Measurements from ENCODE around the gene KTI12. TPM values are rescaled to one million over a fixed set of nuclear protein-coding genes. Genes with fewer than 3 reads are reported as not detected.
A peak's percentile ranks its signal among the peaks of the same experiment; 100 is the strongest.

Gene KTI12
- total RNA-seq, 1 experiment from 2014 or later = 19.8 TPM

DNA sequence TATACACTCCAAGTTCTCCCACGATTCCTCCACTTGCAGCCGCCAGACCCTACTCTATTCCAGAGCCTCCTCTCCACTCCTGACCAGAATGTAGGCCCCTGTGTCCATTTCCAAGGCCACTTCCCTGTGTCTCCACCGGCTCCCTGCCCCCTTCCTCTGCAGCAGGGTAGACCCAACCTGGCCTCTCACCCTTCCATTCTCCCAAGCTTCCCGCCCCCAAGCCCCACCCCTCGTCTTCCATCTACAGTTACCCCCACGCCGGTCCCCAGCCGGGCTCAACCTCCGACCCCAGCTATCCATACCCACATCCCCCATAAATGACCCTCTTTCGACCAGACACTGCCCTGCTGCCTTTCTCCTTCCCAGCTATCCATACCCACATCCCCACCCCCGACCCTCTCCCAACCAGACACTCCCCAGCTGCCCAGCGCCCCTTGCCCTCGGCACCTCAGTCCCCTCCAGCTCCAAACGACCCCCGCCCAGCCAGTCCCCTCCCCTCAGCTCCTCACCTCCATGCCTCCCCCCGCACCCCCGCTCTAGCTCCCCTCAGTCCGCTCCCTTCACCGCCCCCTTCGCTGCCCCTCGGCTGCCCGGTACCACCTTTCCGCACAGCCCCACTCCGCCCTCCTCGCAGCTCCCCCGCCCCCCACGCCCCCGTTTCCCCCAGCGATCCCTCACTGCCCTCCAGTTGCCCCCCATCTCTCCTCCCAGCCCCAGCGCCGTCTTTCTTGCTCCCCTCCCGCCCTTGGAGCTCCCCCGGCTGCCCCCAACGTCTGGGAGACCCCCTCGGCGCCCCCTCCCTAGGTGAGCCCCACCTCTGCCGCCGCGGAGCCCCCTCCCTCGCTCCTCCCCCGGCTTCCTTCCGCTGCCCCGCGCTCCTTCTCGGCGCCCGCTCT is 43.8 kb downstream of the KTI12 start:
- no peak for DNase-seq (ENCODE audit: low read depth in 1 of 2, low spot score in 2 of 2)
- H3K9me3 ChIP-seq (replicated peaks) = no peaks in the 10 kb centered on the region
- peak overlapping the region; percentile 90 for H3K4me3 ChIP-seq
- peaks cover 4% of the 10 kb centered on the region for H3K4me1 ChIP-seq (replicated peaks)
- 0 out of 2 replicates have a peak overlapping the region, but pooled peaks have one; percentile 44 for H3K27ac ChIP-seq
- peaks cover 6% of the 10 kb centered on the region for H3K36me3 ChIP-seq
- no peaks in the 10 kb centered on the region for H3K27me3 ChIP-seq (replicated peaks)

- no peak overlapping the region for H3K27ac ChIP-seq
- no peaks in the 10 kb centered on the region for H3K27me3 ChIP-seq (replicated peaks)
- H3K36me3 ChIP-seq = peaks cover 6% of the 10 kb centered on the region
- peaks cover 4% of the 10 kb centered on the region for H3K4me1 ChIP-seq (replicated peaks)
- no peaks in the 10 kb centered on the region for H3K9me3 ChIP-seq (replicated peaks)
- no peak for DNase-seq (ENCODE audit: low read depth in 1 of 2, low spot score in 2 of 2)
- no peak overlapping the region for H3K4me3 ChIP-seq
These were observed 45.4 kb downstream of the KTI12 start for GRCh38 chr1:51988254-51988653.

- no peak overlapping the region for H3K4me3 ChIP-seq
- H3K36me3 ChIP-seq = peaks cover 9% of the 10 kb centered on the region
- no peak overlapping the region for H3K27ac ChIP-seq
- H3K9me3 ChIP-seq (replicated peaks) = no peaks in the 10 kb centered on the region
- H3K27me3 ChIP-seq (replicated peaks) = no peaks in the 10 kb centered on the region
- no peak for DNase-seq (ENCODE audit: low read depth in 1 of 2, low spot score in 2 of 2)
- H3K4me1 ChIP-seq (replicated peaks) = peaks cover 4% of the 10 kb centered on the region
These were observed 46.9 kb downstream of the KTI12 start for GRCh38 chr1:51986718-51987117.

DNA sequence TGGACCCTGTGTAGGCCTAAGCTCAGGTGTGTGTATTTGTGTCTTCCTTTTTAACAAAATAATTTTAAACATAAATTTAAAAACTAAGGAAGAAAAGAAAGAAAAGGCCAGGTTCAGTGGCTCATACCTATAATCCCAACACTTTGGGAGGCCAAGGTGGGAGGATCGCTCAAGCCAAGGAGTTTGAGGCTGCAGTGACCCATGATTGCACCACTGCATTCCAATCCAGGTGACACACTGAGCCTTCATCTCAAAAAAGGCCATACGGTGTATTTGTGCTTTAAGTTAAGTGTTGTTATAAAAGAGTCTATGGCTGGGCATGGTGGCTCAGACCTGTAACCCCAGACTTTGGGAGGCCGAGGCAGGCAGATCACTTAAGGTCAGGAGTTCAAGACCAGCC is 51.4 kb downstream of the KTI12 start:
- peaks cover 19% of the 10 kb centered on the region for H3K36me3 ChIP-seq
- H3K27ac ChIP-seq = no peak overlapping the region
- H3K4me3 ChIP-seq = no peak overlapping the region
- no peaks in the 10 kb centered on the region for H3K4me1 ChIP-seq (replicated peaks)
- no peaks in the 10 kb centered on the region for H3K9me3 ChIP-seq (replicated peaks)
- DNase-seq (ENCODE audit: low read depth in 1 of 2, low spot score in 2 of 2) = no peak
- H3K27me3 ChIP-seq (replicated peaks) = no peaks in the 10 kb centered on the region

Other genes starting within 250 kb of the KTI12 start
- 54.9 and 62.9 TPM in 2 replicates for gene NRDC, start 155.1 kb downstream of the KTI12 start, total RNA-seq (2014; rRNA removed; shearing (Covaris generic))
- 20.6 and 31.4 TPM in 2 replicates for gene RAB3B, start 43.1 kb downstream of the KTI12 start, total RNA-seq (2014; rRNA removed; shearing (Covaris generic))
- 69.7 and 100 TPM in 2 replicates for gene TXNDC12, start 21.4 kb upstream of the KTI12 start, total RNA-seq (2014; rRNA removed; shearing (Covaris generic))
- 63.7 and 91.1 TPM in 2 replicates for gene BTF3L4, start 22.5 kb upstream of the KTI12 start, total RNA-seq (2014; rRNA removed; shearing (Covaris generic))
- gene ZFYVE9, start 108.3 kb upstream of the KTI12 start, total RNA-seq (2014; rRNA removed; shearing (Covaris generic)) = 9.6 and 11.4 TPM in 2 replicates

Measured in SJSA1 (cell line).